Ishikawa (cell line): ENCODE results near the gene EPS8.

Experiments used
- CEBPB ChIP-seq: IDR thresholded peaks from 2 replicates; pipeline ENCODE4 v1.6.1; 2012
- CREB1 ChIP-seq: IDR thresholded peaks from 2 replicates; pipeline ENCODE4 v1.6.1; 2012; ENCODE audit warnings: low read depth
- EGR1 ChIP-seq: IDR thresholded peaks from 2 replicates; pipeline ENCODE4 v1.6.1; 2012
- EP300 ChIP-seq: IDR thresholded peaks from 2 replicates; pipeline ENCODE4 v1.6.1; 2012; ENCODE audit warnings: borderline replicate concordance
- FOXM1 ChIP-seq: IDR thresholded peaks from 2 replicates; pipeline ENCODE4 v1.6.1; 2012; ENCODE audit warnings: low read depth, borderline replicate concordance
- NFIC ChIP-seq: IDR thresholded peaks from 2 replicates; pipeline ENCODE4 v1.6.1; 2012
- RAD21 ChIP-seq: IDR thresholded peaks from 2 replicates; pipeline ENCODE4 v1.6.1; 2012; ENCODE audit warnings: low read depth
- TAF1 ChIP-seq: IDR thresholded peaks from 2 replicates; pipeline ENCODE4 v1.6.1; 2012; ENCODE audit warnings: low read depth, mild to moderate bottlenecking
- TCF12 ChIP-seq: IDR thresholded peaks from 2 replicates; pipeline ENCODE4 v1.6.1; 2012; ENCODE audit warnings: low read depth
- TEAD4 ChIP-seq: IDR thresholded peaks from 2 replicates; pipeline ENCODE4 v1.6.1; 2012
- YY1 ChIP-seq: IDR thresholded peaks from 2 replicates; pipeline ENCODE4 v1.6.1; 2012; ENCODE audit warnings: low read depth
- ZBTB7A ChIP-seq: IDR thresholded peaks from 2 replicates; pipeline ENCODE4 v1.6.1; 2012; ENCODE audit warnings: low read depth
- TF ChIP-seq, protein P1 (sequence below): IDR thresholded peaks from 2 replicates; pipeline ENCODE4 v1.6.1; 2012
- TF ChIP-seq, protein P2 (sequence below): IDR thresholded peaks from 2 replicates; pipeline ENCODE4 v1.6.1; 2012; ENCODE audit warnings: low read depth, mild to moderate bottlenecking
- TF ChIP-seq, protein P3 (sequence below): IDR thresholded peaks from 2 replicates; pipeline ENCODE4 v1.6.1; 2012

The EPS8 gene

DNA sequence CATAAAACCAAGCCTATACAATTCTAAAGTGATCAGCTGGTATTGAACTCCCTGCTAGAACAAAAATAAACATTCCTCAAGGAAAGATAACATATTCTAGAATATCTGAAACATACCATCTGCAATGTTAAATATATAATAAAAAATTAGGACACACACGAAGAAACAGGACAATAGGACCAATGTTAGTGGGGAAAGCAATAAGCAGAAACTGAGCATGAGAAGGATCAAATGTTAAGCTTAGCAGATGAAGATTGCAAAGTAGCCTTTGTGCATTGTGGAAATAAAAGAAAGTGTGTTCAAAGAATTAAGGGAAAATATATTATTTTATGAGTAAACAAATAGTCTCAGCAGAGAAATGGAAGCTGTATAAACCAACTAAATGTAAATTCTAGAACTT, 180.8 kb downstream of the EPS8 start:
- TF ChIP-seq, protein P1, sequence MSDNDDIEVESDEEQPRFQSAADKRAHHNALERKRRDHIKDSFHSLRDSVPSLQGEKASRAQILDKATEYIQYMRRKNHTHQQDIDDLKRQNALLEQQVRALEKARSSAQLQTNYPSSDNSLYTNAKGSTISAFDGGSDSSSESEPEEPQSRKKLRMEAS, result no peak
- no peak for TF ChIP-seq CREB1
- no peak for TF ChIP-seq CEBPB
- no peak for TF ChIP-seq RAD21
- TF ChIP-seq, protein P2, sequence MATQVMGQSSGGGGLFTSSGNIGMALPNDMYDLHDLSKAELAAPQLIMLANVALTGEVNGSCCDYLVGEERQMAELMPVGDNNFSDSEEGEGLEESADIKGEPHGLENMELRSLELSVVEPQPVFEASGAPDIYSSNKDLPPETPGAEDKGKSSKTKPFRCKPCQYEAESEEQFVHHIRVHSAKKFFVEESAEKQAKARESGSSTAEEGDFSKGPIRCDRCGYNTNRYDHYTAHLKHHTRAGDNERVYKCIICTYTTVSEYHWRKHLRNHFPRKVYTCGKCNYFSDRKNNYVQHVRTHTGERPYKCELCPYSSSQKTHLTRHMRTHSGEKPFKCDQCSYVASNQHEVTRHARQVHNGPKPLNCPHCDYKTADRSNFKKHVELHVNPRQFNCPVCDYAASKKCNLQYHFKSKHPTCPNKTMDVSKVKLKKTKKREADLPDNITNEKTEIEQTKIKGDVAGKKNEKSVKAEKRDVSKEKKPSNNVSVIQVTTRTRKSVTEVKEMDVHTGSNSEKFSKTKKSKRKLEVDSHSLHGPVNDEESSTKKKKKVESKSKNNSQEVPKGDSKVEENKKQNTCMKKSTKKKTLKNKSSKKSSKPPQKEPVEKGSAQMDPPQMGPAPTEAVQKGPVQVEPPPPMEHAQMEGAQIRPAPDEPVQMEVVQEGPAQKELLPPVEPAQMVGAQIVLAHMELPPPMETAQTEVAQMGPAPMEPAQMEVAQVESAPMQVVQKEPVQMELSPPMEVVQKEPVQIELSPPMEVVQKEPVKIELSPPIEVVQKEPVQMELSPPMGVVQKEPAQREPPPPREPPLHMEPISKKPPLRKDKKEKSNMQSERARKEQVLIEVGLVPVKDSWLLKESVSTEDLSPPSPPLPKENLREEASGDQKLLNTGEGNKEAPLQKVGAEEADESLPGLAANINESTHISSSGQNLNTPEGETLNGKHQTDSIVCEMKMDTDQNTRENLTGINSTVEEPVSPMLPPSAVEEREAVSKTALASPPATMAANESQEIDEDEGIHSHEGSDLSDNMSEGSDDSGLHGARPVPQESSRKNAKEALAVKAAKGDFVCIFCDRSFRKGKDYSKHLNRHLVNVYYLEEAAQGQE, result no peak
- TF ChIP-seq ZBTB7A, result no peak
- TF ChIP-seq NFIC, result no peak
- no peak for TF ChIP-seq EGR1
- TF ChIP-seq, protein P3, sequence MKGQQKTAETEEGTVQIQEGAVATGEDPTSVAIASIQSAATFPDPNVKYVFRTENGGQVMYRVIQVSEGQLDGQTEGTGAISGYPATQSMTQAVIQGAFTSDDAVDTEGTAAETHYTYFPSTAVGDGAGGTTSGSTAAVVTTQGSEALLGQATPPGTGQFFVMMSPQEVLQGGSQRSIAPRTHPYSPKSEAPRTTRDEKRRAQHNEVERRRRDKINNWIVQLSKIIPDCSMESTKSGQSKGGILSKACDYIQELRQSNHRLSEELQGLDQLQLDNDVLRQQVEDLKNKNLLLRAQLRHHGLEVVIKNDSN, result no peak
- TF ChIP-seq EP300, result no peak
- TF ChIP-seq TAF1, result no peak
- TF ChIP-seq TCF12, result no peak
- no peak for TF ChIP-seq TEAD4

- TF ChIP-seq, protein P1, result no peak
- no peak for TF ChIP-seq YY1
- TF ChIP-seq TCF12, result no peak
- TF ChIP-seq FOXM1, result no peak
- no peak for TF ChIP-seq EGR1
- TF ChIP-seq TEAD4, result no peak
- TF ChIP-seq TAF1, result no peak
- no peak for TF ChIP-seq RAD21
- no peak for TF ChIP-seq CEBPB
- no peak for TF ChIP-seq ZBTB7A
- no peak for TF ChIP-seq EP300
- TF ChIP-seq, protein P2, result no peak
- no peak for TF ChIP-seq CREB1
- TF ChIP-seq, protein P3, result no peak
- TF ChIP-seq NFIC, result no peak
Measured at GRCh38 chr12:15605881-15606590, 183.2 kb downstream of the EPS8 start.

DNA sequence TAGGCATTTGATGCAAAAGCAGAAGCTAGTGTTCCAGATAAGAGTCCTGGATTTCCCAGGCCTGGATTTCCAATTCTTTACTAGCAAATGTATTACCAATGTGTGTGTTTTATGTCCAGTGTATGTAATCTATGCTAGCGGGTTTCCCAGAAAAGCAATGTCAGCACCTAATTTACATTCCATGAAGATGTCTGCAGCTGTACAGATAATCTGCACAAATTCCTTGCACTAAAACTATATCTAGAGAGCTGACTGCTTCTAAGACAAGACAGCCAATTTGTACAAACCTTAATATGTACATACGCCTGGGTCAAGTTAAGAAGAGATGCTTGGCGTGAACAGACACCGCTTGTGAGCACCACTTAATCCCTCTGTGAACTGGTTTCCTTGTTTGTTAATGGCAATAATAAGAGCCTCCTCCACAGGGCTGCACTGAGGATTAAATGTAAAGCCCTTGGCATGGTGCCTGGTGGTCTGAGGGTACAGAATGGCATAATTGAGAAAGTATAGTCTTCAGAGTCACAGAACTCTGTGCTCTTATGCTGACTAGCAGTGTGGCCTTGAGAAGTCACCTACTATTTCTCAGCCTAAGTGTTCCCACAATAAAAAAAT, 185.6 kb downstream of the EPS8 start:
- TF ChIP-seq CEBPB, result no peak
- no peak for TF ChIP-seq TEAD4
- no peak for TF ChIP-seq EGR1
- TF ChIP-seq ZBTB7A, result no peak
- TF ChIP-seq, protein P3, result no peak
- TF ChIP-seq TCF12, result no peak
- TF ChIP-seq NFIC, result no peak
- TF ChIP-seq, protein P1, result no peak
- TF ChIP-seq, protein P2, result no peak
- no peak for TF ChIP-seq FOXM1
- no peak for TF ChIP-seq YY1
- TF ChIP-seq RAD21, result no peak
- TF ChIP-seq TAF1, result no peak
- TF ChIP-seq CREB1, result no peak
- no peak for TF ChIP-seq EP300
